KMS-11 (cell line): ENCODE results near the gene CFAP45.

Source experiments
- H2AFZ ChIP-seq: fragments of 200-600 bp; sonication (generic); 2 replicates; pipeline ENCODE4 v1.6.1; 2016; ENCODE audit warnings: antibody characterized with exemption, mixed run types, low read depth
- H3K27ac ChIP-seq: fragments of 200-600 bp; sonication (generic); 2 replicates; pipeline ENCODE4 v1.6.1; 2016; ENCODE audit warnings: mild to moderate bottlenecking, mixed run types
- H3K27me3 ChIP-seq: fragments of 200-600 bp; sonication (generic); 2 replicates; pipeline ENCODE4 v1.6.1; 2017; ENCODE audit warnings: mild to moderate bottlenecking, low read depth, mixed run types, moderate library complexity; ENCODE audit not compliant: insufficient read depth
- H3K36me3 ChIP-seq: fragments of 200-600 bp; sonication (generic); 2 replicates; pipeline ENCODE4 v1.6.1; 2017; ENCODE audit warnings: mild to moderate bottlenecking, mixed run types; ENCODE audit not compliant: insufficient read depth
- H3K4me1 ChIP-seq: fragments of 200-600 bp; sonication (generic); 2 replicates; pipeline ENCODE4 v1.6.1; 2016; ENCODE audit warnings: mild to moderate bottlenecking, low read depth, mixed run types; ENCODE audit not compliant: poor library complexity, severe bottlenecking
- H3K4me2 ChIP-seq: fragments of 200-600 bp; sonication (generic); 2 replicates; pipeline ENCODE4 v1.7.0; 2016; ENCODE audit warnings: mild to moderate bottlenecking, mixed run types
- H3K4me3 ChIP-seq: fragments of 200-600 bp; sonication (generic); IDR thresholded peaks from 2 replicates; pipeline ENCODE4 v1.6.1; 2017; ENCODE audit warnings: low read depth, low read length, mixed read lengths; ENCODE audit not compliant: insufficient read depth
- H3K79me2 ChIP-seq: fragments of 200-600 bp; sonication (generic); 2 replicates; pipeline ENCODE4 v1.6.1; 2016; ENCODE audit warnings: low read depth, mixed run types; ENCODE audit not compliant: insufficient read depth
- H3K9ac ChIP-seq: fragments of 200-600 bp; sonication (generic); 2 replicates; pipeline ENCODE4 v1.6.1; 2016; ENCODE audit warnings: mild to moderate bottlenecking, mixed run types
- H4K20me1 ChIP-seq: fragments of 200-600 bp; sonication (generic); 2 replicates; pipeline ENCODE4 v1.6.1; 2016; ENCODE audit warnings: mild to moderate bottlenecking, mixed run types; ENCODE audit not compliant: insufficient read depth
- TF ChIP-seq, protein P1 (sequence below): fragments of 200-600 bp; sonication (generic); conservative IDR thresholded peaks from 2 replicates; pipeline ENCODE4 v1.6.1; 2017; ENCODE audit warnings: low read depth, mild to moderate bottlenecking, antibody characterized with exemption, low read length, moderate library complexity, mixed read lengths

The CFAP45 gene

DNA sequence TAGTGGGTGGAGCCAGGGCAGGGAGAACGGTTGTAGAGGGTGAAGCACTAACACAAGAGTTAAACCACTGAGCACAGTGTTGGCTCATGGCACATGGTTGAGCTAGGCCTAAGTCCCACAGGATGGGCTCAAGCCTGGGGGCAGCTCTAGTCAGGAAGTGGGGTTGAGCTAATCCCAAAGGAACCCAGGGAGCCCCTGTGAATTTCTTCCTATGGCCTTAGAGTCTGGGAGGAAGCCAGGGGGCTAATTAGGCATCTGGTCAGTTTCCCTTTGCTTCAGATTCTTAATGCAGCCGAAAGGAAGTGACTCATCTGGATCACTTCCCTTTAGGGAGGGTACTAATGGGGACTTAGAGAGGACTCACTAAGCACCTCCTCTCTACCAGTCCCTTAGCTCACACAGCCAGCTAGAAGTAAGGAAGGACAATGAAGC is 10.1 kb downstream of the CFAP45 start:
- TF ChIP-seq, protein P1, sequence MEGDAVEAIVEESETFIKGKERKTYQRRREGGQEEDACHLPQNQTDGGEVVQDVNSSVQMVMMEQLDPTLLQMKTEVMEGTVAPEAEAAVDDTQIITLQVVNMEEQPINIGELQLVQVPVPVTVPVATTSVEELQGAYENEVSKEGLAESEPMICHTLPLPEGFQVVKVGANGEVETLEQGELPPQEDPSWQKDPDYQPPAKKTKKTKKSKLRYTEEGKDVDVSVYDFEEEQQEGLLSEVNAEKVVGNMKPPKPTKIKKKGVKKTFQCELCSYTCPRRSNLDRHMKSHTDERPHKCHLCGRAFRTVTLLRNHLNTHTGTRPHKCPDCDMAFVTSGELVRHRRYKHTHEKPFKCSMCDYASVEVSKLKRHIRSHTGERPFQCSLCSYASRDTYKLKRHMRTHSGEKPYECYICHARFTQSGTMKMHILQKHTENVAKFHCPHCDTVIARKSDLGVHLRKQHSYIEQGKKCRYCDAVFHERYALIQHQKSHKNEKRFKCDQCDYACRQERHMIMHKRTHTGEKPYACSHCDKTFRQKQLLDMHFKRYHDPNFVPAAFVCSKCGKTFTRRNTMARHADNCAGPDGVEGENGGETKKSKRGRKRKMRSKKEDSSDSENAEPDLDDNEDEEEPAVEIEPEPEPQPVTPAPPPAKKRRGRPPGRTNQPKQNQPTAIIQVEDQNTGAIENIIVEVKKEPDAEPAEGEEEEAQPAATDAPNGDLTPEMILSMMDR: no peak
- Histone ChIP-seq H3K4me3 (no peak overlapping the region), H3K27ac (no peak overlapping the region), H4K20me1 (no peaks in the 10 kb centered on the region), H3K4me2 (no peak overlapping the region), H3K27me3 (no peaks in the 10 kb centered on the region), H2AFZ (no peak overlapping the region), H3K4me1 (peaks cover 27% of the 10 kb centered on the region), H3K79me2 (no peaks in the 10 kb centered on the region), H3K36me3 (no peaks in the 10 kb centered on the region), H3K9ac (no peak overlapping the region)

DNA sequence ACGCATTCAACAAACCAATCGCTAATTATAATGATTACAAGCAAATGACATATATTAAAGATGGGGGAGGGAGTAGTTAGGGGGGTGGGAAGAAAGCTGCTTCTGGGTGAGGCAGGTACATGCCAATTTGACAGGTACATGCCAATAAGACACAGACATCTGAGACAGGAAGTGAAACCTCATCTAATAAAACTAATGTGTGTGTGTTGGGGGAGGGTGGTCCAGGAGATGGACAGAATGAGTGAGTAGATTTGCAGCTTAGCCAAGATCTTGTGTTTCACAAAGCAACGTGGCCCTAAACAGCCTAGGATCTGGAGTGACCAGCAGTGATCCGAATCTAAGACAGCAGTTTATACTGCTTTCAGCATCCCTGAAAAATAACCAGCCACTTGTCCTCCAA is 10.8 kb downstream of the CFAP45 start:
- Histone ChIP-seq H3K4me2 (no peak overlapping the region), H3K4me3 (no peak overlapping the region), H4K20me1 (no peaks in the 10 kb centered on the region), H3K27ac (no peak overlapping the region), H3K27me3 (no peaks in the 10 kb centered on the region), H3K4me1 (peaks cover 27% of the 10 kb centered on the region), H3K36me3 (no peaks in the 10 kb centered on the region), H2AFZ (no peak overlapping the region), H3K9ac (no peak overlapping the region), H3K79me2 (no peaks in the 10 kb centered on the region)
- TF ChIP-seq, protein P1: no peak

DNA sequence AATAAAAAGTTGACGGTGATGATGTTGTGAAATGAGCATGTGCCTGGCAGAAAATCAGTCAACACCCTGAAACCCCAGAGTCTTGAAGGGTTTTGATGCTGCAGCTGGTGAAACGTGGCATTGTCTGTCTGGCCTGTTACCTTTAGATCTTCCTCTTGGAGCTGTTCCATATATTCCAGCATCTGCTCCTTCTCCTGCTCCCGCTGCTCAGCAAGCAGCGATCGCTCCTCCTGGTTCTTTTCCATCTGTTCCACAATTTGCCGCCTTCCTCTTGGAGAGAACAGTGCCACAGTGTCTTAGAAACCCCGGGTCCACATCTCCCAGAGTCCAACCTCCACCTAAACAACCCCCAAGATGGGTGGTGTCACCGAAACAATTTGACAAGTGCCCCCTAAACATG is 15.7 kb downstream of the CFAP45 start:
- TF ChIP-seq, protein P1: no peak

DNA sequence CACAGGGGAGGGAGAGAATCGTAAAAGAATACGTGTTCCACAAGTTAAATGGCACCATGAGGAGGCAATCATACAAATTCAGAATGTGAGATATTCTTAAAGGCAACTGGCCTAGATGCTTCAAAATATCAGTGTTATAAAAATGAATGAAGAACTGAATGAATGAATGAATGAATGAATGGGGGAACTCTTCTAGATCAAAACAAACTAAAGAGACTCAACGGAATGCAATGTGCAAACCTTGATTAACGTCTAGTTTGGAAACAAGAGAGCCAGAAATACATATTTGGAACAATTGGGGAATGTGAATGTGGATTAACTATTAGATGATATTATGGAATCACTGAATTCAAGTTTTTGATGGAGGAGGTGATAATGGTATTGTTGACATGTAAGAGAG is 16.8 kb downstream of the CFAP45 start:
- no peak overlapping the region for H3K9ac ChIP-seq
- H3K4me3 ChIP-seq: no peak overlapping the region
- no peak overlapping the region for H3K27ac ChIP-seq
- H3K27me3 ChIP-seq: no peaks in the 10 kb centered on the region
- no peak overlapping the region for H3K4me2 ChIP-seq
- H3K79me2 ChIP-seq: no peaks in the 10 kb centered on the region
- no peaks in the 10 kb centered on the region for H4K20me1 ChIP-seq
- no peak overlapping the region for H2AFZ ChIP-seq
- H3K36me3 ChIP-seq: no peaks in the 10 kb centered on the region
- peaks cover 52% of the 10 kb centered on the region for H3K4me1 ChIP-seq
- TF ChIP-seq, protein P1: no peak

More for the DNA sequence above, 15.7 kb downstream of the CFAP45 start:
- Histone ChIP-seq H3K9ac (no peak overlapping the region), H3K27me3 (no peaks in the 10 kb centered on the region), H4K20me1 (no peaks in the 10 kb centered on the region), H3K79me2 (no peaks in the 10 kb centered on the region), H3K4me3 (no peak overlapping the region), H2AFZ (no peak overlapping the region), H3K4me2 (no peak overlapping the region), H3K27ac (no peak overlapping the region), H3K4me1 (peaks cover 44% of the 10 kb centered on the region), H3K36me3 (no peaks in the 10 kb centered on the region)
